HG02588 (cell line): ENCODE measurements around the gene CGNL1.

Experiments
- ATAC-seq: cut with Tn5 transposase; IDR thresholded peaks from one replicate; pipeline ENCODE4 v1.9.1; 2021; ENCODE audit warnings: mild to moderate bottlenecking, moderate library complexity; ENCODE audit not compliant: unreplicated experiment

The CGNL1 gene

DNA sequence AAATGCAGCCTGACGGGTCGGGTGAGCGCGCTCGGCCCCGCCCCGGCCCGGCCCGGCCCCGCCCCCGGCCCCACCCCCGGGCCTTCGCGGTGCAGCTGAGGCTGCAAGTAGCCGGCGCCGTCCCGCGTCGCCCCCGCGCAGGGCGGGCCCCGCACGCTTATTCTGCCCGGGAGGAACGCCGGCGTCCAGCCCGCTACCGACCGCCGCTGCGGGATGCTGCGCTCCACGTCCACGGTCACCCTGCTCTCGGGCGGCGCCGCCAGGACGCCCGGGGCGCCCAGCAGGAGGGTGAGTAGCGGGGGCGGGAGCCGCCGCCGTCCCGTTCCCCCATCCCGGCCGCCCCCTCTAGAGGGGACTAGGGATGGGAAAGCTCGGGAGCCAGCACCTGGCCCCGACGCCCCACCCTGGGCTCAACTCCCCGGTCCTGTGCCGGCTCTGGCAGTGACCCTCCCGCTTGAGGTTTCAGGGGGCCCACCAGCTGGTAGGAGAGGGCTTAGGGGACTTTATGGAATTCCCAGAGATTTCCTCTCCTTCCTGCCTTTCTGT, 215.6 kb downstream of the CGNL1 start, which contains the start of gene MYZAP:
Gene MYZAP, plus strand, starts transcription at position 83 of the 546 bp plus-strand sequence. Its CDS starts 131 bp downstream, at position 214.
- no peak for ATAC-seq

DNA sequence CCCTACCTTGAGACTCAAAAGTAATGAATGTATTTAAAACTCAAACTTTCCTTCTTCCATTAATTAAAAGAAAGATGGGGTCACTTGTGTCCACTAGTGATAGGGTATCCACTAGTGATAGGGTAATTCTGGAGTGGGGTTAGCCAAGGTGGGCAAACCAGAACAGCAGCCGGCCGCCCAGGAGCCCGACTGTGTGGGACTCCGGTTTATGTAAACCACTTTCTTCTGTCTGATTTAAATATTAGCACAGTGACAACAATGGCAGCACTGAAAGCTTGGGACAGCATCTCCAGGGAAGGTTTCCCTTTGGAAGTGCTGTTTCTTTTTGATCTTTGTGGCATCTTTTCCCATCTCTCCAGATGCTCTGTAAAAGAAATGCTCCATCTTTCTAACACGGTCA, 216.1 kb downstream of the CGNL1 start:
- no peak for ATAC-seq

- no peak for ATAC-seq
Measured at GRCh38 chr15:57592836-57593420, 216.6 kb downstream of the CGNL1 start.

- ATAC-seq = no peak
Measured at GRCh38 chr15:57594479-57594878, 218.2 kb downstream of the CGNL1 start.

DNA sequence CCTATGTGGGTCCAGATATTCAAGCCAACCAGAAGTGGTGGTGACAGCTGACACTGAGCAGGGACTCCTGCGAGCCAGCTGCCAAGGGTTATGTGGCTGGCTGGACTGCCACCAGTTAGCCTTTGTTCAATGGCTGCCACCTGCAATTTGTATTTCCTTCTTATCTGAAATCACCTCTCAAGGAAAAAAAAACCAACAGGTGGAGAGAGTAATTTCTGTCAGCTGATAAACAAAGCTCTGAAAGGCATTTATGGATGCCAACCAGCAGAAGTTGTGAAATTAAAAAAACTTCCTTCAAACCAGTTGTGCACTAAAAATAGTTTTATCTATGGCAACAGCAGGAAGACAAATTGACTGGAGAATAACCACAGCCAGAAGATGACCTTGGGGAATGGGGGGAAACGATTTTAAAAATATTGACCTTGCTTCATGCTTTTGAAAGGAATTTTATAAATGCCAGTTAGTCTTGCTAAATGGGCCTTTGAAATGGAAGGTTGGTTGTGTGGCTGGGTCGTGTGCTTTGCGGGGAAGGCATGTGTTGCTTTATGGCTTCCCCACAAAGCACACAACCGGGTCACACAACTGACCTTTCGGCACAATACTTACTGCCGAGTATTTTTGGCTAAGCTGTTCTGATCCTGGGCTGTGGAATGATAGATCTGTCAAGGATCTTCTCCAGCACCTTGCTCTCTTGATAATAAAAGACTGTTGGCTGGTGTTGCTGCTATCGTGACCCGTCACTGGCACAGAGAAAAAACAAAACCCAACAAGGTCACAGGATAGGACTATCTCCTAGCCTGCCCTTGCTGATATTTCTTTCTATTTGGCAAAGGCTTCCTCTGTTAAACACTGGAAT, 218.9 kb downstream of the CGNL1 start:
- ATAC-seq = no peak

DNA sequence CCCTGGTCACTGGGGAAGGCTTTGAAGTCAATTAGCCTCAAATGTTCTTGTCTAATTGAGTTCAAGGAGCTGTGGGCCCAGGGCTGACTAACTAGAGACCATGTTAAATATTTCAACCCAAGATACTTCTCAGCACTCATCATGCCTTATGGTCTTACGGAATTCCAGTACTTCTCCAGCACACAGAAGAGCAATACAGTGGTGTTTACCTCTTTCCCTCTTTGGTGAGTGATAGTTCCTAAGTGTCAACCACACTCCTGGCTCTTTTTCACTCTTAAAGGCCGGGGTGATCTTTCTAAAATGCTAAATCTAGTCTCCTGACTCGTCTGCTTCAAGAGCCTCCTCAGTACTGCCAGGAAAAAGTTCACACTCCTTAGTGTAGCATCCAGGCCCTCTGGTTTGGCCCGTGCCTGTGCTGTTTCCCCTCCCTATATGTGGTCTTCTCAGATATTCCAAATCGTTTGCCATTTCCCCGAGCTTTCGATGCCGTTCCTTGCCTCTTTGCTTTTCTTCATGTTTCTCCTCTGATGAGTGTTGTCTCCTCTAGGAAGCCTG, 220.1 kb downstream of the CGNL1 start:
- ATAC-seq = no peak

DNA sequence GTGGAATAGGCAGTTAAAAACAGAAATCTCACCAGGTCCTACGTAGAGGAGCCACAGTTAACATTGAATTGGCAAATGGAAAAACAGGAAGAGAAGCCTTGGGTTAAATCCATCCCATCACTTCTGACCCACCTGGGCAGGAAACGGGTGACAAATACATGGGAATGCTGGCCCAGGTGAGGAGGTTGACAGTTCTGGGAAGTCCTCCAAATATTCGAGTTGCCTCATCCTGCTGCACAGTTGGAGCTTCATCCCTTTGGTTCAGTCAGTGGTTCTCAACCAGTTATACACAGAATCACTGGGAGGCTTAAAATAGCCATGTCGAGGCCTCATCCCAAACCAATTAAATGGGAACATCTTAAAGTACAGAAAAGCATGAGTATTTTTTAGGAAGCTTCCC, 220.7 kb downstream of the CGNL1 start:
- no peak for ATAC-seq

GRCh38 chr15:57597431-57597830, 221.1 kb downstream of the CGNL1 start:
- no peak for ATAC-seq

DNA sequence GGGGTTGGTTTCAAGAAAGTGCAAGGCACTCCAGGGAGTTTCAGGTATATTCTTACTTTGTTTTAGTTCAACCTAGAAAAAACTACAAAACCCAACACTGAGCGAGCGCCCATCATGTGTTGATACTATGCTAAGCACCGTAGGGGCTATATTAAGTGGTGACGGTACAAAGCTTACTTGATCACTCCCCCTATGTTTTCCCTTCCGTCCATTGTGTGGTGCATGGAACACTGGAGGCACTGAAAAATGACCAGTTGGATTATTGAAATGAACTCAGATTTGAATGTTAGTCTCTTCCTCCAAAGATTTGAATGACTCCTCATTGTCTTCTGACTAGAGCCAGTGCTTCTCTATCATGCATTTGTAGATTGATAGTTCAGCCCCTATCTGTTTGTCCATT, 222.0 kb downstream of the CGNL1 start:
- no peak for ATAC-seq

DNA sequence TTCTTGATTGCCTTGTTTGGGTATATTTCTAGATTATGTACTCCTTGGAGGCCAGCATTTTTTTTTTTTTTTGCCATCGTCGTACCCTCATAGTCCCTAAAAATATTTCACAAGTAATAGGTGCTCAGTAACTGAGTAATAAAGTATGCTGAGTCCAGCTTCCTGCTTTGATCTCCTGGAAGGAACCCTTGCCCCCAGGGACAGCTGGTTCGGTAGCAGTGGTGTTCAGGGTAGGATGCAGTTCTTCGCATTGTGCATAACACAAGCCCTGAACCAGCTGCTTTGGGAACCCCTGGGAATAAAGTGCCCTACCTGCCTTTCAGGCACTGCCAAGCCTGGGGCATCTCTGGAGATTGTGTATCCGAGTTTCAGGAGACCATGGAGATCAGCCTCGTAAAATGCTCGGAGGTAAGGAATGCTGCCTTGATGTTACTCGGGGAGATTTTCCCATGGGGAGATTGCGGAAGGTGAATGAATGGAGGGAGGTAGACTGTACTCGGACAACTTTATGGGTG, 223.0 kb downstream of the CGNL1 start:
- no peak for ATAC-seq

GRCh38 chr15:57600197-57600596, 223.9 kb downstream of the CGNL1 start:
- ATAC-seq = no peak
